HG03575 (cell line): ENCODE data around the gene ATXN7.

ENCODE experiments used
- ATAC-seq: cut with Tn5 transposase; IDR thresholded peaks from one replicate; pipeline ENCODE4 v1.9.1; 2021; ENCODE audit not compliant: unreplicated experiment, insufficient number of reproducible peaks, low FRiP score; ENCODE audit errors: extremely low read depth

Gene ATXN7

GRCh38 chr3:63954182-63954581 is 90.5 kb downstream of the ATXN7 start:
- ATAC-seq, result no peak

DNA sequence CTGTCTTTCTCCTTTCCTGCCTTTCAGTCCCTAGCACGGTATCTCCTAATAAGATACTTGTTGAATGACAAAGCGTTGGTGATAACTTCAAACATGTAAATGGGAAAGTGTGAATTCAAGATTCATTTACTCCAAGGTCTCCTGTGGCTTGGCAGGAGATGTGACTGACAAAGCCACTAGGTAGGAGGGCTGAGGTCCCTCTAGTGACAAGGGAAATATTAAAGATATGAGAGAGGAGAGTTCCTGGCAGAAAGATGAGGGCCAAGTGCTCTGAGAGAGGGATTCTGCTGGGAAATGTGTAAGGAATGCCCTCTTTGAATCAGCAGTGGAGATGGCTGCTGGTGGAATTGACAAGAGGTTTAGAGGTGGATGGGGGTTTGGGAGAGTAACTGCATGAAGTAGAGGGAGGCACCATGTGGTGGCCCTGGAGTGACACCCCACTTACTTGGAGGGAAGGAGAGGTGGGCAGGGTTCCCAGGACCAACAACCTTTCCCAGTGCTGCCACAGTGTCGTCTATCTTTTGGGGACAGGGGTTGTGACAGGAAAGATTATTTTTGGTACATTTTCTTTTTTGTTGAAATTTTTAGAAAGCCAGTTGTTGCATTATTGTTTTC is 91.5 kb downstream of the ATXN7 start:
- no peak for ATAC-seq

GRCh38 chr3:63955830-63956545 is 92.3 kb downstream of the ATXN7 start:
- ATAC-seq, result no peak

- no peak for ATAC-seq
These were observed 95.5 kb downstream of the ATXN7 start for GRCh38 chr3:63959146-63959545.

DNA sequence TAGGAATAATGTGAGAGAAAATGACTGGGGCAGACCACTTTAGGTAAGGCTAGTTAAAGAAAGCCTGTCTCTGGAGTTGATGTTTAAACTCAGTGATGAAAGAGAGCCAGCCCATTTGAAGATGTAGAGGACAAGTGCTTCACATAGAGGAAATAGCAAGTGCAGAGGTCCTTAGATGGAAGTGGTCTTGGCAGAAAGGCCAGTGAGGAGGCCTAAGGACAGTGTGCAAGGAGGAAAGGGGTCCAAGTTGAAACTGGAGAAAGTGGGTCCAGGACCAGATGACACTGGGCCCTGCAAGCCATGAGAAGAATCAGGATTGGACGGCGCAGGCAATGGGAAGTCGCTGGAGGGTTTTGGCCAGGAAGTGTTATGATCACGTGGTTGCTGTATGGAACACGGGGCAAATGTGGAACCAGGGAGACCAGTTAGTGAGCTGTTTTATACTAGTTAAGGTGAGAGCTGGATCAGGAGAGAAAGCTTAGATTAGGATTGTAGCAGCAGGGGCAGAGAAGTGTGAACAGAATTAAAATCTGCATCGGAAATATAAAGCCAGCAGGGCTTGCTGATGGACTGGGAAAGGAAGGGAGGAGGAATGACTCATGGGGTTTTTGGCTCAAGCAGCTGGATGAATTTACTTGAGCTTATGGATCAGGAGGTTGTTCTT is 96.5 kb downstream of the ATXN7 start:
- ATAC-seq, result no peak

- peak; percentile 84 for ATAC-seq
These were observed 98.2 kb downstream of the ATXN7 start for GRCh38 chr3:63961891-63962290.

GRCh38 chr3:63963496-63963895 is 99.8 kb downstream of the ATXN7 start:
- no peak for ATAC-seq

DNA sequence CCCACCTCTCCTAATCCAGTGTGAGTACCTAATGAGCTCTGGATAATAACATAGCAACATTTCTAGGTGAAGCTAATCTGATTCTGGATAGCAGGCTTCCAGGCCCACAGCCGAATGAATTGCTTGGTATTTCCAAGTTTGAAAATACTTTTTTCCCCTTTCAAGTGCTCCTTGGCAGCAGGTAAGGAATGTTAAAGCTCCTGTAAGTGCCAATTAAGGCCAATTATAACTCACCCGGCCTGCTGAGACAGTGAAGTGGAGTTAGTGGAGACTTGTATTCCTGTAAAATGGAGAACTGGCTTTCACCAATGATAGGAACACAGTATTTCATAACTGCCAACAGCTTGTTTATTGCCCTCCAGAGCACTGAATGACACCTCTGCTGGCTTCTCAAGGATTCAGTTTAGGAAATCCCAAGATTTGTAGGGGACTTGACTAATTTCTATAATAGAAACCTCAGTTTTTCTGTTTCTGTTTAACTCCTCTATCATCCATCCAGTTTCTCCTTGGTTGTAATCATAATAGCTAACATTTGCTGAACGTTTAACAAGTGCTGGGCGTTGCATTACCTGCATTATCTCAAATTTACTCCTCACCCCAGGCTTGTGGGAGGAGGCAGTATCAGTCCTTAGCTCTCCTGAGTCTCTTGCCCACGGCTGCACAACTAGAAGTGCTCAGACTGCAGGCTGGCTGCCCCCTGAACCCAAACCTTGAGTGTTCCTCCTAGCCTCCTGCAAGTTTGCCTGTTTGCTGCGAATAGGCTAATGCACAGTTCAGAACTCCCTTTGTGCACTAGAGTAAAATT is 101.2 kb downstream of the ATXN7 start:
- ATAC-seq, result no peak

DNA sequence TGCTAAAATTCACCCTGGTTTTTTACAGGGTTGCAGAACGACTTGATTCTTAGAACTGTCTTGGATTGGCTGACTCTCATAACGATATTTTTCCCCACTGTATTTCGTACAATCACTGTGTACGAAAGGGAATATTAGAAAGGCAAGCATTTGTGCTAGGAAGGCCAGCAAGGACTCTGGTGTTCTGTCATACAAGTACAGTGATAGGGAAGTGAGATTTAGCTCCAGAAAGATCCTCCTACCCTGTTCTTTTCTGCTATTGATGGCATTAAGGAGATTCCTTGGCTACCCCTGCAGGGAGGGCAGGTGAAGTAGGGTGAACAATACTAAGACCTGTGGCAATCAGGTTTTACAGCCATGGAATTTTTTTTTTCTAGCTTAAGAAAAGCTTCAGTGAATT is 102.3 kb downstream of the ATXN7 start:
- no peak for ATAC-seq

DNA sequence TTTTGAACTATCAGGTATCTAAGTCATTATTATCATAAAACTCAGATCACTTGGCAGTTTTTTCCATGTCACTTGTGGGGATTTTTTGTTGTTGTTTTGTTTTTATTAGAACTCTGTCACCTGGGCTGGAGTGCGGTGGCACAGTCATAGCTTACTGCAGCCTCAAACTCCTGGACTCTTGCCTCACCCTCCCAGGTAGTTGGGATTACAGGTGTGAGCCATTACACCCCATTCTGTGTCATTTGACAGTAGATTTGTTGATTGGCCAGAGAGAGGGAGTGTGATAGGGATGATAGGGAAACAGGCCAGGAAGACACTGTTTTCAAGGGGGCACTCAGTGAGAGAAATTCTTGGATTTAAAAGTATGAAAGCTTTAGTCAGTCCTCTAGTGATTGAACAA is 103.2 kb downstream of the ATXN7 start:
- no peak for ATAC-seq

- ATAC-seq, result peak; percentile 30
These were observed 104.3 kb downstream of the ATXN7 start for GRCh38 chr3:63967675-63968611.

- ATAC-seq, result peak; percentile 11
These were observed 105.1 kb downstream of the ATXN7 start for GRCh38 chr3:63968612-63969350.

GRCh38 chr3:63969876-63970275 is 106.2 kb downstream of the ATXN7 start:
- ATAC-seq, result no peak

DNA sequence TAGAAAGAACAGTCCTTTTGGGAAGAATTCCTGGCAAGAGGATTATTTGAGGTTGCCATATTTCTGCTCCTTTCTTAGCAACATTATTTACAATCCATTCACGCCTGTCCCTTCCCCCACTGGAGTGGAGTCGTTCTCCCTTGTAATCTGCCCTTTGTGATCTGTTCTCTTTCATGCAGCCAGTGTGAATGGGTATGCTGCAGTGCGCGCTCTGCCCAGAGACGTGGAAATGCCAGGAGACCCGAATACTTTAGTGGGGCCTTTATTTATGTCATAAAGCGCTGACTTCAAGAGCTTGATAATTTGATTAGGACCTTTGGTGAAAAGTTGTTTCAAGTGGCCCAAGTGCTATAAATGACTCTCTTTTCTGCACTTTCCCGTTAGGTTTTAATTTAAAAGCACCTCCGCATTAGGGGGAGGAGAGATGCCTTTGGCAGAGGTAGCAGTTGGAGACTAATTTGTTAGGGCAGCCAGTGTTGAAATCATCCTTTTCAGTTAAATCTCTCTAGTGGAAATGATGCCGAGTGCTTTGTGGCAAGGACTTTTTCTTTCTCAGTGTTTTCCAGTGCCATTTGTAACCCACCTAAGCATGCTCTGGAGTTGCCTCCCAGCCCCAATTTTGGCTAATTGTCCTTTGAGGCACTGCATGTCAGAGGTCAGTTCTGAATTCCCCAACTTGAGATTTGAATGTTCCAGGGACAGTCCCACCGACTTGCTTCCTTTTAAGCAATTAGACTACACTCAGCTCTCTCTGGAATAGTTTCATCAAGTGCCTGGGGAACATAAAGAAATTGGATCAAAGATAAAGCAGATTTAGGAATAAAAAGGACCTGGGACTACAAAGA is 107.2 kb downstream of the ATXN7 start:
- no peak for ATAC-seq

GRCh38 chr3:63972196-63972595 is 108.5 kb downstream of the ATXN7 start:
- ATAC-seq, result no peak

GRCh38 chr3:63972987-63973386 is 109.3 kb downstream of the ATXN7 start:
- ATAC-seq, result no peak

DNA sequence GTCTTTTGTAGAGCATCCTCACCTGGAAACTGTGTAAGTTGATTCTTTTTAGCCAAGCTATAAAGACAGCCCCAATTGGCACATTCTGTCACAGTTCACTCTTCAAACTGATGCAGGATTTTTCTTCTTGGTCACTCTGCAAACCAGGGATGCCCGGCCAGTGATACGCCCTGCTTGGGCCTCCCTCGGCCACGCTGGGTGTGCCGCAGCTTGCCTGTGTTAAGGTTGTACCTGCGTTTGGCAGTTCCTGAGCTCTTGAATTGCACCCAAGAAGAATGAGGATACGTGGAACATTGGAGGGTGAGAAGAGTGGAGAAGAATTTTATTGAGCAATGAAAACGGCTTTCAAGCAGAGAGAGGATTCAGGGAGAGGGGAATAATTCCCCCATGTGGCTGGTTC is 109.7 kb downstream of the ATXN7 start:
- no peak for ATAC-seq
